ENCODE data around the gene ACSL4.

Gene ACSL4

DNA sequence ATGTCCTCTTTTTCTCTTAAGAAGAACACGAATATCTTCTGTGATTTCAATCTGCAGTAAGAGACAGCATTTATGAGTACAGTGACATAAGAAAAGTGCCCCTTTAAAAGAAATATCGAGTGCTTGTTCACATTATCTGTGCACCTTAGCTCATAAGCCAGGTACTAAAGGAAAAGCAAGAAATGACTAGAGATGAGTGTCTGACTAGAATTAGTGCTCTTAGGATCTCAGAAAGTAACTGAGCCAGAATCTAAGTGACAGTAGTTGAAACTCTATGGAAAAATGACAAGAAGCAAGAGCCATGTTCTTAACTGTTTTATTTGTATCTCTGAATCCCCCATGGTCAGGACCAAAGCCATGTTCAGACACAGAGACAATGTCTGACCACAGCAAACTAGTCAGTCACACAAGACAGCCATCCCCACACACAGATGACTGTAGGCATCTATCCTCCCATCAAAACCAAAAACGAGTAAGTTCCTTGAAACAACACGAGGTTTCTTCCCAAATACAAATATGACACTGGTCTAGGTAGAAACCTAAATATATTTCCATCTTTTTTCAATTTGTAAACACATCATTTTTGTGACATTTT is 36.8 kb downstream of the ACSL4 start:
- H3K4me3 ChIP-seq (replicated peaks in 1 of 2; ENCODE audit: low read depth in 2 of 2, low read length in 2 of 2) = no peak overlapping the region
- TF ChIP-seq CTCF (IDR thresholded peaks at IDR 0.05; ENCODE audit: low read depth, low read length) = no peak
- DNase-seq (ENCODE audit: low read depth in 2 of 2) = no peak

- TF ChIP-seq CTCF (IDR thresholded peaks at IDR 0.05; ENCODE audit: low read depth, low read length) = no peak
- no peak overlapping the region for H3K4me3 ChIP-seq (replicated peaks in 1 of 2; ENCODE audit: low read depth in 2 of 2, low read length in 2 of 2)
- no peak for DNase-seq (ENCODE audit: low read depth in 2 of 2)
Measured at GRCh38 chrX:109695637-109696036, 37.4 kb downstream of the ACSL4 start.

- no peak for TF ChIP-seq CTCF (IDR thresholded peaks at IDR 0.05; ENCODE audit: low read depth, low read length)
- H3K4me3 ChIP-seq (replicated peaks in 1 of 2; ENCODE audit: low read depth in 2 of 2, low read length in 2 of 2) = no peak overlapping the region
- DNase-seq (ENCODE audit: low read depth in 2 of 2) = no peak
Measured at GRCh38 chrX:109691752-109692151, 41.3 kb downstream of the ACSL4 start.

GRCh38 chrX:109691277-109691676 is 41.8 kb downstream of the ACSL4 start:
- H3K4me3 ChIP-seq (replicated peaks in 1 of 2; ENCODE audit: low read depth in 2 of 2, low read length in 2 of 2) = no peak overlapping the region
- no peak for DNase-seq (ENCODE audit: low read depth in 2 of 2)
- TF ChIP-seq CTCF (IDR thresholded peaks at IDR 0.05; ENCODE audit: low read depth, low read length) = no peak

DNA sequence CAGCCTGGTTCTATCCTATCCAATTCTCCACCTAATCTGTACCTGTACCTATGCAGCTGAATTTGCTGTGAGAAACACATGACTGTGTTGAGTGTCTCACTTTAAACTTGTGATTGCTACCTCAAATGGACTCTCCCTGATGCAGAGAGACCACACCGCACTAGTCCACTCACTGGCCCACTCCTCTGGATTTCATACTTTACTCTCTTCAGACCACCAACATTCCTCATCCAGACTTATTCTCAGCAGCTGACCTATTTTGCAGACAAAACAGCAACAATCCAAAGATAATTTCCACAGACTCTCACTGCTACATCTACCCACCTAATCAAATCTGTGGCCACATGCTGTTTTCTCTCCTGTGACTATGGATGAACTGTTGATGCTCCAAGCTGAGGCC is 45.2 kb downstream of the ACSL4 start:
- DNase-seq (ENCODE audit: low read depth in 2 of 2) = no peak
- no peak for TF ChIP-seq CTCF (IDR thresholded peaks at IDR 0.05; ENCODE audit: low read depth, low read length)
- no peak overlapping the region for H3K4me3 ChIP-seq (replicated peaks in 1 of 2; ENCODE audit: low read depth in 2 of 2, low read length in 2 of 2)

GRCh38 chrX:109685656-109686078 is 47.4 kb downstream of the ACSL4 start:
- no peak for TF ChIP-seq CTCF (IDR thresholded peaks at IDR 0.05; ENCODE audit: low read depth, low read length)
- H3K4me3 ChIP-seq (replicated peaks in 1 of 2; ENCODE audit: low read depth in 2 of 2, low read length in 2 of 2) = no peak overlapping the region
- no peak for DNase-seq (ENCODE audit: low read depth in 2 of 2)

GRCh38 chrX:109684136-109684535 is 48.9 kb downstream of the ACSL4 start:
- DNase-seq (ENCODE audit: low read depth in 2 of 2) = peak; percentile 10 to 29
- H3K4me3 ChIP-seq (replicated peaks in 1 of 2; ENCODE audit: low read depth in 2 of 2, low read length in 2 of 2) = no peak overlapping the region
- no peak for TF ChIP-seq CTCF (IDR thresholded peaks at IDR 0.05; ENCODE audit: low read depth, low read length)
